Measurements from ENCODE around the gene PAPOLA. TPM values are rescaled to one million over a fixed set of nuclear protein-coding genes. Genes with fewer than 3 reads are reported as not detected.

The PAPOLA gene
- total RNA-seq, 5 donors from 2014 or later (not counting 1 experiment from before 2014, with no cell fraction given): 168 to 207 (median 183) TPM

DNA sequence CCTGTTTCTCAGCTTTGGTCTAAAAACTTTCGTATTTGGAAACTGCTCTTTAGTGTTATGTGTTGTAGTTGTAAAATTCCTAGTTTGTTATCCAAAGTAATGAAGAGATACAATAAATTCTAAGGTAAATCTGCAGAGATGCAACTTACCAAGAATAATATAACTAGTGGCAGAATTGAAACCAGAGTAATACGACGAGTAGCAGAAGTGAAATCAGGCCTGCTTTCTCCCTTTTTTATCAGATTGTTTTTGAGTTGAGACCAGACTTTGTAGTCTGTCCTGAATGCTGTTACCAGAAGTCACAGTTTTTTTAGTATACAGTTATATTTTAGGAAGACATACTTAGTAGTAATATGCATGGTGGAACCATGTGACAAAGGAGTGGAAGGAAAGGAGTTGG lies 12.5 kb downstream of the PAPOLA start:
- Histone ChIP-seq H3K4me1 (ENCODE audit: control insufficient read depth in 1 of 2, extremely low read depth in 1 of 2, insufficient read depth in 2 of 2, low read length in 2 of 2) (peaks cover 22 to 55% of the 10 kb centered on the region in 2 experiments), H3K27me3 (replicated peaks in 1 of 2; ENCODE audit: control insufficient read depth in 2 of 2, extremely low read depth in 1 of 2, insufficient read depth in 2 of 2, low read length in 1 of 2) (no peaks in the 10 kb centered on the region), H3K36me3 (ENCODE audit: control insufficient read depth in 2 of 2, extremely low read depth in 1 of 2, insufficient read depth in 1 of 2, low read length in 1 of 2) (no peaks in the 10 kb centered on the region), H3K27ac (ENCODE audit: low read length) (no peak overlapping the region), H3K4me3 (ENCODE audit: control insufficient read depth in 1 of 2, extremely low read depth in 1 of 2, low read length in 1 of 2) (no peak overlapping the region), H3K9me3 (no peaks in the 10 kb centered on the region)
- Mint-ChIP-seq H3K4me1 (peaks cover 80 to 90% (median 84%) of the 10 kb centered on the region in 3 donors), H3K27ac (peak overlapping the region; percentile 34 to 41), H3K27me3 (no peaks in the 10 kb centered on the region), H3K9me3 (no peaks in the 10 kb centered on the region), H3K36me3 (no peaks in the 10 kb centered on the region), H3K4me3 (peak overlapping the region in 1 of 3 donors; percentile 33)
- ATAC-seq (replicated peaks in 1 of 4) (no peak), DNase-seq (no peak)
- CTCF ChIA-PET: no interaction called here
- no CpG with 5 or more reads among the region's 3 CpGs for WGBS (ENCODE audit: insufficient coverage)
- POLR2A ChIA-PET: no interaction called here

GRCh38 chr14:96515731-96516130 lies 13.5 kb downstream of the PAPOLA start:
- no peaks in the 10 kb centered on the region for H3K9me3 ChIP-seq
- ChIA-PET CTCF (no interaction called here), POLR2A (interaction anchor here (0.6 to 0.8 kb wide), 2 partner anchors 11 to 13 kb away, joined by 3 to 5 read pairs; no protein-coding TSS in a partner anchor)
- Mint-ChIP-seq H3K27ac (peak overlapping the region in 1 of 2 donors; percentile 10), H3K9me3 (no peaks in the 10 kb centered on the region), H3K4me3 (no peak overlapping the region), H3K27me3 (no peaks in the 10 kb centered on the region), H3K4me1 (peaks cover 74 to 84% (median 76%) of the 10 kb centered on the region in 3 donors), H3K36me3 (peaks cover 2% of the 10 kb centered on the region)
- ATAC-seq (replicated peaks in 1 of 4) (no peak), DNase-seq (no peak)
- H3K27ac ChIP-seq (ENCODE audit: low read length): no peak overlapping the region
- no peak overlapping the region for H3K4me3 ChIP-seq (ENCODE audit: control insufficient read depth in 1 of 2, extremely low read depth in 1 of 2, low read length in 1 of 2)
- H3K27me3 ChIP-seq (replicated peaks in 1 of 2; ENCODE audit: control insufficient read depth in 2 of 2, extremely low read depth in 1 of 2, insufficient read depth in 2 of 2, low read length in 1 of 2): no peaks in the 10 kb centered on the region
- WGBS (ENCODE audit: insufficient coverage): 100% methylated on average over 1 of the region's 1 CpG
- H3K36me3 ChIP-seq (ENCODE audit: control insufficient read depth in 2 of 2, extremely low read depth in 1 of 2, insufficient read depth in 1 of 2, low read length in 1 of 2): peaks cover 0 to 1% of the 10 kb centered on the region in 2 donors
- H3K4me1 ChIP-seq (ENCODE audit: control insufficient read depth in 1 of 2, extremely low read depth in 1 of 2, insufficient read depth in 2 of 2, low read length in 2 of 2): peaks cover 22 to 48% of the 10 kb centered on the region in 2 experiments

DNA sequence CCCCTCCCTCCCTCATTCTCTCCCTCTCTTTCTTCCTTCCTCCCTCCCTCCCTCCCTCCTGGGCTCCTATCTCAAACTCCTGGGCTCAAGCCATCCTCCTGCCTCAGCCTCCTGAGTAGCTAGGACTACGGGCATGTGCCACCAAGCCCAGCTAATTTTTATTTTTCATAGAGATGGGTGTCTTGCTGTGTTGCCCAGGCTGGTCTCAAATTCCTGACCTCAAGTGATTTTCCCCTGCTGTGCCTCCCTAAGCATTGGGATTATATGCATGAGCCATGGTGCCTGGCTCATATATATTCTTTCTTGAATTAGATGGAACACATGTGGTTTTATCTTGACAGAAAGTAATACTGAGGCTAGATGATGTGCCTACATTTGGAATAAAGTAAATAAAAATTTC lies 14.2 kb downstream of the PAPOLA start:
- peak overlapping the region in 1 of 3 donors; percentile 12 for H3K4me3 Mint-ChIP-seq

DNA sequence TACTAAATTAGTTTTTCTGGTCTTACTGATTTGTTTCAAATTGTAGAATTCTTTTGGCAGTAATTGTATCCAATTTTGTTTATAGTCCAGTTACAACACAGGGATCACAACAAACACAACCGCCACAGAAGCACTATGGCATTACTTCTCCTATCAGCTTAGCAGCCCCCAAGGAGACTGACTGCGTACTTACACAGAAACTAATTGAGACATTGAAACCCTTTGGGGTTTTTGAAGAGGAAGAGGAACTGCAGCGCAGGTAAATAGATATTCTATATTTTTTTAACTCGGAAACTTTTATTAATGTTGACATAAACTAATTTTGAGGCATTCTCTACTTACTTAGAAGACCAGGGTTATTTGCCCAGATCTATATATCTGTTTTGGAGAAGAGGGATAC lies 17.8 kb downstream of the PAPOLA start:
- Mint-ChIP-seq H3K4me3 (no peak overlapping the region), H3K27ac (no peak overlapping the region), H3K36me3 (peaks cover 18% of the 10 kb centered on the region), H3K9me3 (no peaks in the 10 kb centered on the region), H3K4me1 (peaks cover 36 to 43% (median 40%) of the 10 kb centered on the region in 3 donors), H3K27me3 (no peaks in the 10 kb centered on the region)
- H3K4me3 ChIP-seq (ENCODE audit: control insufficient read depth in 1 of 2, extremely low read depth in 1 of 2, low read length in 1 of 2): no peak overlapping the region
- ChIA-PET POLR2A (no interaction called here), CTCF (no interaction called here)
- ATAC-seq (replicated peaks in 1 of 4) (no peak), DNase-seq (no peak)
- H3K36me3 ChIP-seq (ENCODE audit: control insufficient read depth in 2 of 2, extremely low read depth in 1 of 2, insufficient read depth in 1 of 2, low read length in 1 of 2): peaks cover 6 to 36% of the 10 kb centered on the region in 2 donors
- no CpG with 5 or more reads among the region's 4 CpGs for WGBS (ENCODE audit: insufficient coverage)
- no peaks in the 10 kb centered on the region for H3K27me3 ChIP-seq (replicated peaks in 1 of 2; ENCODE audit: control insufficient read depth in 2 of 2, extremely low read depth in 1 of 2, insufficient read depth in 2 of 2, low read length in 1 of 2)
- no peak overlapping the region for H3K27ac ChIP-seq (ENCODE audit: low read length)
- peaks cover 10 to 24% of the 10 kb centered on the region in 2 experiments for H3K4me1 ChIP-seq (ENCODE audit: control insufficient read depth in 1 of 2, extremely low read depth in 1 of 2, insufficient read depth in 2 of 2, low read length in 2 of 2)
- H3K9me3 ChIP-seq: no peaks in the 10 kb centered on the region

More for the DNA sequence above, 14.2 kb downstream of the PAPOLA start:
- DNase-seq (no peak), ATAC-seq (replicated peaks in 1 of 4) (no peak)
- Mint-ChIP-seq H3K4me1 (peaks cover 68 to 78% (median 72%) of the 10 kb centered on the region in 3 donors), H3K36me3 (peaks cover 7% of the 10 kb centered on the region), H3K9me3 (no peaks in the 10 kb centered on the region), H3K27me3 (no peaks in the 10 kb centered on the region), H3K27ac (no peak overlapping the region)
- Histone ChIP-seq H3K4me3 (ENCODE audit: control insufficient read depth in 1 of 2, extremely low read depth in 1 of 2, low read length in 1 of 2) (no peak overlapping the region), H3K27me3 (replicated peaks in 1 of 2; ENCODE audit: control insufficient read depth in 2 of 2, extremely low read depth in 1 of 2, insufficient read depth in 2 of 2, low read length in 1 of 2) (no peaks in the 10 kb centered on the region), H3K36me3 (ENCODE audit: control insufficient read depth in 2 of 2, extremely low read depth in 1 of 2, insufficient read depth in 1 of 2, low read length in 1 of 2) (peaks cover 0 to 3% of the 10 kb centered on the region in 2 donors), H3K4me1 (ENCODE audit: control insufficient read depth in 1 of 2, extremely low read depth in 1 of 2, insufficient read depth in 2 of 2, low read length in 2 of 2) (peaks cover 20 to 48% of the 10 kb centered on the region in 2 experiments), H3K27ac (ENCODE audit: low read length) (no peak overlapping the region), H3K9me3 (no peaks in the 10 kb centered on the region)
- ChIA-PET CTCF (interaction anchor here in 1 of 2 donors (0.6 to 1.0 kb wide), 2 partner anchors 21 to 957 kb away, joined by 3 read pairs; no protein-coding TSS in a partner anchor), POLR2A (interaction anchor here in 1 of 2 donors (0.6 to 0.7 kb wide), 2 partner anchors 10 to 13 kb away, joined by 3 to 5 read pairs; no protein-coding TSS in a partner anchor)
- WGBS (ENCODE audit: insufficient coverage): no CpG with 5 or more reads among the region's 1 CpG

DNA sequence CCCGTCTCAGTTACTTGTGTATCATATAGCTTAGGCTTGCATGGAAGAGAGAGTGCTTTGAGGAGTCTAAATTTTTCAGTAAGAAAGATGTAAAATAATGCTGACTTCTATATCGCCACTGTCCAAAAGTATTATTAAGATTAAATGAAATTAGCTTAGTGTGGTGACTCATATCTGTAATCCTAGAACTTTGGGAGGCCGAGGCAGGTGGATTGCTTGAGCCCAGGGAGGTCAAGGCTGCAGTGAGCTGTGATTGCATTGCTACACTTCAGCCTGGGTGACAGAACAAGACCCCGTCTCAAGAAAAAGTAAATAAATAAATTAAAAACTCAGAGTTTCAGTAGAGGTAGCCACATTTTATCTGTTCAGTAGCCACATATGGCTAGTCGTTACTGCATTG lies 23.3 kb downstream of the PAPOLA start:
- H3K9me3 ChIP-seq: no peaks in the 10 kb centered on the region
- H3K27me3 ChIP-seq (replicated peaks in 1 of 2; ENCODE audit: control insufficient read depth in 2 of 2, extremely low read depth in 1 of 2, insufficient read depth in 2 of 2, low read length in 1 of 2): no peaks in the 10 kb centered on the region
- Mint-ChIP-seq H3K36me3 (peaks cover 45% of the 10 kb centered on the region), H3K4me1 (peaks cover 2 to 13% (median 6%) of the 10 kb centered on the region in 3 donors), H3K27me3 (no peaks in the 10 kb centered on the region), H3K4me3 (no peak overlapping the region), H3K9me3 (no peaks in the 10 kb centered on the region), H3K27ac (no peak overlapping the region)
- no peak overlapping the region for H3K27ac ChIP-seq (ENCODE audit: low read length)
- DNase-seq (no peak), ATAC-seq (replicated peaks in 1 of 4) (no peak)
- POLR2A ChIA-PET: interaction anchor here (0.6 kb wide), 3 partner anchors 17 to 32 kb away, joined by 3 to 6 read pairs (median 5); no protein-coding TSS in a partner anchor
- CTCF ChIA-PET: interaction anchor here in 1 of 2 donors (0.8 kb wide), 1 partner anchor 11 kb away, joined by 3 read pairs; no protein-coding TSS in a partner anchor
- WGBS (ENCODE audit: insufficient coverage): no CpG with 5 or more reads among the region's 5 CpGs
- no peak overlapping the region for H3K4me3 ChIP-seq (ENCODE audit: control insufficient read depth in 1 of 2, extremely low read depth in 1 of 2, low read length in 1 of 2)
- H3K36me3 ChIP-seq (ENCODE audit: control insufficient read depth in 2 of 2, extremely low read depth in 1 of 2, insufficient read depth in 1 of 2, low read length in 1 of 2): peaks cover 6 to 71% of the 10 kb centered on the region in 2 donors
- no peaks in the 10 kb centered on the region for H3K4me1 ChIP-seq (ENCODE audit: control insufficient read depth in 1 of 2, extremely low read depth in 1 of 2, insufficient read depth in 2 of 2, low read length in 2 of 2)

DNA sequence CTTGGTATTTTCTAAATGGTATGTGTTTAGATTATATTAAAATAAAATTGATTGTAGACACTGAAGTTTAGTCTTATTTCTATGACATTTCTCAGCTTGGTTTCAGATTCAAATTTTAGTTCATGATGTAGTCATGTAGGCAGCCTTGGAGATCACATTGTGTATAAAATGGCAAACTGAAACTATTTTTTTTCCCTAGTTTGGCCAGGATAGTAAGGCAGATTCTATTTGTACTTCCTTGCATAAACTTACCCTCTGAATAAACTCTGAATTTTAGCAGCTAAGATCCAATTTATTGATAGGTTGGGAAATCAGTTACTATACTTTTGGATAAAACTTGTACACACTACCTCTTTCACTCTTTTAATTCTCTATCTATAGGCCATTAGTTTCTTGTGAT lies 30.4 kb downstream of the PAPOLA start:
- no peak for ATAC-seq (replicated peaks in 1 of 4)
- H3K27ac ChIP-seq (ENCODE audit: low read length): no peak overlapping the region
- H3K4me3 ChIP-seq (ENCODE audit: control insufficient read depth in 1 of 2, extremely low read depth in 1 of 2, low read length in 1 of 2): no peak overlapping the region
- CTCF ChIA-PET: no interaction called here
- DNase-seq: no peak
- peaks cover 0 to 49% of the 10 kb centered on the region in 2 donors for H3K36me3 ChIP-seq (ENCODE audit: control insufficient read depth in 2 of 2, extremely low read depth in 1 of 2, insufficient read depth in 1 of 2, low read length in 1 of 2)
- Mint-ChIP-seq H3K4me1 (peaks cover 0 to 3% (median 3%) of the 10 kb centered on the region in 3 donors), H3K4me3 (no peak overlapping the region), H3K27me3 (no peaks in the 10 kb centered on the region), H3K27ac (no peak overlapping the region), H3K36me3 (peaks cover 44% of the 10 kb centered on the region), H3K9me3 (no peaks in the 10 kb centered on the region)
- H3K9me3 ChIP-seq: no peaks in the 10 kb centered on the region
- POLR2A ChIA-PET: interaction anchor here in 1 of 2 donors (0.6 kb wide), 1 partner anchor 9 kb away, joined by 3 read pairs; no protein-coding TSS in a partner anchor
- H3K4me1 ChIP-seq (ENCODE audit: control insufficient read depth in 1 of 2, extremely low read depth in 1 of 2, insufficient read depth in 2 of 2, low read length in 2 of 2): no peaks in the 10 kb centered on the region
- no peaks in the 10 kb centered on the region for H3K27me3 ChIP-seq (replicated peaks in 1 of 2; ENCODE audit: control insufficient read depth in 2 of 2, extremely low read depth in 1 of 2, insufficient read depth in 2 of 2, low read length in 1 of 2)

Measured in T-cell (primary cell).